ENCODE results near the gene COPB2.
"Not testable (repeated sequence)": the region's sequence is repeated elsewhere in the genome, so short reads cannot be mapped to it uniquely, and the experiment has no call there.

The COPB2 gene

GRCh38 chr3:139378587-139379241 is 10.7 kb downstream of the COPB2 start:
- DNase-seq (ENCODE audit: low spot score): peak; percentile 38

DNA sequence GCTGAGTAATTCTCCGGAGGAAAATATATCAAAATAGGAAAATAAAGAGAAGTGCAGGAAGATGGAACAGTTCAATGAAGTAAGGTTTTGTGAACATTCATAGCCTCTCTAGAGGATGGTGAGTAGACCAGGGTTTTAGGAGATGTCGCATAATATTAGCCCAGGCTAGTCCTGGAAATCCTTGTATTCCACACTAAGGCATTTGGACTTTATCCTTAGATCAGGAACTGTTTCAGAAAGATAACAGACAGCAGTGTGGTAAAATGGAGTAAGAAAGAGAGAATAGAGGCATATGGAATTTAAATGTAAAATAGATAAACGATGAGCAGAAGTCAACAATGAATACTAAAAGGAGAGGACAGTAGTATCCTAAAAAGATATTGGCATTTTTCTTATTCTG is 12.1 kb downstream of the COPB2 start:
- no peak for DNase-seq (ENCODE audit: low spot score)

GRCh38 chr3:139374099-139374498 is 15.3 kb downstream of the COPB2 start:
- DNase-seq (ENCODE audit: low spot score): no peak

GRCh38 chr3:139364549-139364948 is 24.9 kb downstream of the COPB2 start:
- DNase-seq (ENCODE audit: low spot score): no peak

DNA sequence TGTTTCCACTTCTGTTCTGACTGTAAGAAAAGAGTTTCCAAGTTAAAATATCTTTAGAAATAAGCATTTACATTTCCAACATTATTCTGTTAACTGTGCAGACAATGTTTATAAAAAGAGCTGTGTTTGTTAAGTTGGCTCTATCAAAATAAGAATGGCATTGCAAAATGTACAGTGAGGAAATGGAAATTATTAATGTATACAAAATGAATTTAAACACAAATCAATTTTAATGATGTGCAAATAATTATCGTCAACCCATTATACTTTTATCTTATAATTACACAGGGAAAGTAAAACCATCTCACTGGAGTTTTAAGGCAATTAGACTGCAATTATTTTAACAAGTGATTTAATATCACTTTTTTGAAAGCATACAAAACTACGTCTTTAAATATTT is 28.2 kb downstream of the COPB2 start:
- DNase-seq (ENCODE audit: low spot score): no peak

DNA sequence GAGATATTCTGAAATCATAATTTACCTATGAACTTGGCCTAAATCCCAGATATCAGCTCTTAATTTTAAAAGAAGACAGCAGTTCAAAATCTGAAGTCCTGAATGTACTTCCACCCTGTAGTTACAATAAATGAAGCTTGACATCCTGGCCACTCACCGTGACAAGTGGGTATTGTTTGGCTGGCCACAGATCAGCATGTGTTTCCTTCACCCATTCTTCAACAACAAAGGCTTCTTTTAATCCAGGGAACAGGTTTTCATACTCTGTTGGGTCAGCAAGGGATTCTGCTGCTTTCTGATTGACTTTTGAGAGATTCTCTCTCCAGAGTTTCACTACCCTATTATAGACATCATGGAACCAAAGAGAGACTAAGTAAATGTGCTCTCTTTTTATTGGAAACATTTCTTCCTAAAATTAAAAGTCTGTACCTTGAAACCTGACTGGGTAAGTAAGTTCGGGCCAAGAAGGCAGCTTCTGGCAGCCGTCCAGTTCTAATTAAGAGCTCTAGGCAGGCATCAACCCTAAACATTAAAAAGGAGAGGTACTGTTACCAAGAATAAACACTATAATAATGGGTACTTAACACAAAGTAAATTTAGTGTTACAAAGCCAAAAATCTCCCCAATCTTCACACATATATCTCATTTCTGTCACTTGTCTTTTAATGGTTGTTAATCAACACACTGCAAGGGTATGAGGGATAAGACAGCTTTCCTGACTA is 30.4 kb downstream of the COPB2 start:
- no peak for DNase-seq (ENCODE audit: low spot score)

GRCh38 chr3:139357899-139358298 is 31.5 kb downstream of the COPB2 start:
- DNase-seq (ENCODE audit: low spot score): no peak

DNA sequence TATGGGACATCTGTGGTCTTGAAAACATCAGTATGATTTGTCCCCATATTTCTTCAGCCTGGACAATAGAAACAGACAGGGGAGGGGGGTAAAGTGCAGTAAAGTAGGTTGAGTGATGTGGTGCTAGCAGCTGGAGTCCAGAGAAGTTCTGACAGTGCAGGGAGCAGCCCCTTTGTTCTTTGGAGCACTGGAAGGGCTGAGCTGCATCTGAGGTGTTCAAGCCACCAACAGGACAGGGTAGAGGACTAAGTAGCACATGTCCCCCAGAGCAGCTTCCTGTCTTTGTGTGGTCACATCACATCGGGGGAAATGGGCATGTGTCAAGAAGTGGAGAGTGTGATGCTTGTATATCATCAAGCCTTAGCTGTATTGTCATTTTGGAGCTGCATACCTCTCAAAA is 33.6 kb downstream of the COPB2 start:
- no peak for DNase-seq (ENCODE audit: low spot score)

DNA sequence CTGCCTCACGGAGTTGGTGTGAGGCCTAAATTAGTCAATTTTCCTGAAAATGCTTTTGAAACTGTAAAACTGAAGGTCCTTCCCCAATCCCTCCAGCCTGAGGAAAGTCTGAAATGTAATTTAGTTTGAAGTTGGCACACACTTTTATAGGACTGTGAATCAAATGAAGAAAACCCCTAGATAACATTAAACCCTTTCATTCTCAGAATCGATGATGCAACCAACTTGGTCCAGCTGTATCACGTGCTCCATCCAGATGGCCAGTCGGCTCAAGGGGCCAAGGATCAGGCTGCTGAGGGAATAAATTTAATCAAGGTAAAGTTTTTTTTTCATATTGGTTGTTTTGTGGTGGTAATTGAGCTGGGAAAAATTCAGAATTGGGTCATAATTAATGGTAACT is 34.0 kb downstream of the COPB2 start:
- DNase-seq (ENCODE audit: low spot score): no peak

DNA sequence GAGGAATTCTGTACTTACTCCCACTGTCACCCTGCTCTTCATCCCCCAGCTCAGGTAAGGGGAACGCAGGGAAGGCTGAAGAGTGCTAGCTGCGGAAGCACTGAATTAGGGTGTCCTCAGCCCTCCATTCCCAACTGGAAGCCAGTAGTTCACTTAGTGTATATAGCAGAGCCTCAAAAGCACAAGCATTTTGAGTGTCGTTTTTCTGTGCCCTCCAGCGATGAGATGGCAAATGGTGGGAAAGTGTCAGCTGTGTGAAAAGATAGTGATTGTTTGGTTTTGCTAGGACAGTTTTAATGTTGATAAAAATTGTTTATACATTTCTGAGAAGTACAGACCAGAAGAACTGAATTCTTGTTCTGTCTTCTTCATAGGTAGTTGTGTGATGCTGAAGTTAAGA is 34.8 kb downstream of the COPB2 start:
- DNase-seq (ENCODE audit: low spot score): no peak

DNA sequence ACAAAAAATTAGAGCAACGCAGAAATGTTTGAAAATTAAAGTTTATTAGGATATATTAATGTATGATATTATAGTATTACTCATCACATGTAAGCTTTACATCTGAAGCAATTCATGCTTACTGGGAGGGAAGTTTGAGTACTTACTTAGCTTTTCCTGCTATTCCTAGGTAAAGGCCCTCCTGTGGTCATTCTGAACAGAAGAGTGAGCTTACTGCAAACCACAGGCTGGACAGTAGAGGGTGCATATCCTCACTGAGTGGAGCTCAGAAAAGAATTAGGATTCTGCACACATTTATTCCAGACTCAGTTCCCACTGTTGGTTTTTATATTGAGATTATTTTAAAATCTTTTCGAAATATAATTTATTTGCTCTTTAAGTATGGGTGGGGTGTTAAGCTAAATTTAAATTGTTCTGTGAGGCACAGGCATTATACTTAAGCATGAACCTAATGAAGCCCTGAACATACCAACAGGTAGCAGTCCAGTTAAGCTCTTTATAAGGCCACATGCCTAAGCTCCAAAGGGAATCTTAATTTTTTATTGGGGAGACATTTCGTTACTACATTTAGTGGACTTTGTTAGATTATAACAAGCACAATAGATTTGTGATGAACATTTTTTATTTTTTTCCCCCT is 35.4 kb downstream of the COPB2 start:
- peak; percentile 57 for DNase-seq (ENCODE audit: low spot score)

- no peak for DNase-seq (ENCODE audit: low spot score)
These were observed 42.7 kb downstream of the COPB2 start for GRCh38 chr3:139346771-139347170.

- peak; percentile 96 for DNase-seq (ENCODE audit: low spot score)
These were observed 45.3 kb downstream of the COPB2 start, which contains the start of gene MRPS22 for GRCh38 chr3:139343895-139344856. MRPS22 (plus strand) TSS chr3:139344020; CDS start chr3:139344027, 7 bp downstream.

GRCh38 chr3:139342054-139342453 is 47.4 kb downstream of the COPB2 start:
- DNase-seq (ENCODE audit: low spot score): no peak

- DNase-seq (ENCODE audit: low spot score): no peak
These were observed 48.7 kb downstream of the COPB2 start for GRCh38 chr3:139340784-139341183.

GRCh38 chr3:139339219-139339906 is 50.1 kb downstream of the COPB2 start:
- DNase-seq (ENCODE audit: low spot score): no peak

GRCh38 chr3:139338405-139338804 is 51.0 kb downstream of the COPB2 start:
- DNase-seq (ENCODE audit: low spot score): no peak

GRCh38 chr3:139334675-139335074 is 54.8 kb downstream of the COPB2 start:
- not testable (repeated sequence) for DNase-seq (ENCODE audit: low spot score)

GRCh38 chr3:139332092-139332491 is 57.4 kb downstream of the COPB2 start:
- DNase-seq (ENCODE audit: low spot score): no peak

DNA sequence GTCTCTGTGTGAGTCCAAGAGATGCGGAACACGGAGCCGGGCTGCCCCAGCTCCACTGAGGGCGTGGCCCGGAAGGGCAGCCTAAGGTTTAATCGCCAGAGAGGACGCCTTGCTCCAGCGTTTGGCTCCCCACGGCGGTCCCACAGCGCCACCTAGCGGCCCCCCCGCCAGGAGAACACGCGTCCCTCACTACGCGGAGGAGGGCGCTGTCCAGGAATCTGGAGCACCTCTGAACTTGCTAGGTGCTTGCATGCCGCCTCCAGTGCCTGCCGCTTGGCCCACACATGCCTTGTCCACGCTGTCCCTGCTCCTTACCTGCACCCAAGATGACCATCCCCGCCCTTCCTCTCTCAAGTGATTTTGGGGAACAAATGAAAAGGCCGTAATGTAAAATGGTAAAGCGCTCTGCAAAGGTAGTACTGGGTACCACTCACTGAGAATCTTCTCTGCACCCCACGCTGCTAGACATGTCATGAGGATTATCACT is 60.0 kb downstream of the COPB2 start:
- DNase-seq (ENCODE audit: low spot score): peak; percentile 93

- DNase-seq (ENCODE audit: low spot score): no peak
These were observed 61.1 kb downstream of the COPB2 start for GRCh38 chr3:139328356-139328755.

Data from NAMALWA (cell line).